SK-N-SH treated with all-trans-retinoic acid at 6 μM for 48 hours (cell line): ENCODE data around the gene GK2.

Experiments
- GLIS3 ChIP-seq: fragments of 250-450 bp; sonication (Bioruptor Pico); IDR thresholded peaks from 2 replicates; pipeline ENCODE4 v1.5.0; 2020; ENCODE audit warnings: mild to moderate bottlenecking, moderate library complexity
- PATZ1 ChIP-seq: fragments of 250-450 bp; sonication (Bioruptor Pico); IDR thresholded peaks from 2 replicates; pipeline ENCODE4 v1.8.0; 2020; ENCODE audit warnings: mild to moderate bottlenecking, moderate library complexity, borderline replicate concordance
- POU6F1 ChIP-seq: fragments of 250-450 bp; sonication (Bioruptor Pico); IDR thresholded peaks from 2 replicates; pipeline ENCODE4 v1.8.0; 2021; ENCODE audit warnings: low read depth, mild to moderate bottlenecking, moderate library complexity, borderline replicate concordance
- RARB ChIP-seq: fragments of 250-450 bp; sonication (Bioruptor Pico); IDR thresholded peaks from 2 replicates; pipeline ENCODE4 v1.8.0; 2021; ENCODE audit warnings: mild to moderate bottlenecking, moderate library complexity
- TOX ChIP-seq: fragments of 250-450 bp; sonication (Bioruptor Pico); IDR thresholded peaks from 2 replicates; pipeline ENCODE4 v1.8.0; 2021; ENCODE audit warnings: mild to moderate bottlenecking, moderate library complexity, borderline replicate concordance
- ZFP3 ChIP-seq: fragments of 250-450 bp; sonication (Bioruptor Pico); IDR thresholded peaks from 2 replicates; pipeline ENCODE4 v1.5.0; 2020; ENCODE audit warnings: mild to moderate bottlenecking, moderate library complexity
- ZNF8 ChIP-seq: fragments of 450-650 bp; formaldehyde crosslinking; IDR thresholded peaks from 2 replicates; pipeline ENCODE4 v1.5.0; 2020; ENCODE audit warnings: mild to moderate bottlenecking, moderate library complexity

GRCh38 chr4:79381161-79381560 is 26.9 kb downstream of the GK2 start:
- TF ChIP-seq TOX: no peak
- no peak for TF ChIP-seq ZFP3 (CRISPR knock-in tag)
- TF ChIP-seq GLIS3 (CRISPR knock-in tag): no peak
- TF ChIP-seq PATZ1: no peak
- TF ChIP-seq RARB: no peak
- no peak for TF ChIP-seq ZNF8 (CRISPR knock-in tag)
- TF ChIP-seq POU6F1 (CRISPR knock-in tag): no peak
